Cardiac muscle cell (in vitro differentiated cells and primary cell): ENCODE measurements around the gene ANO10. TPM values are rescaled to one million over a fixed set of nuclear protein-coding genes. Genes with fewer than 3 reads are reported as not detected.

Experiments
- DNase-seq, 2 donors: peaks; one replicate each; pipeline versions ENCODE4 v3.0.0 to v3.0.0-alpha.2; 2010 to 2017; ENCODE audit warnings: low read depth in 1 of 2, low spot score in 1 of 2
- H3K27ac ChIP-seq: fragments of 200-600 bp; sonication (generic); 2 replicates; pipeline ENCODE4 v1.5.1; 2016
- H3K27me3 ChIP-seq: fragments of 200-600 bp; sonication (generic); 2 replicates; pipeline ENCODE4 v1.6.0; 2016; ENCODE audit warnings: control low read depth
- H3K36me3 ChIP-seq: fragments of 200-600 bp; sonication (generic); 2 replicates; pipeline ENCODE4 v1.5.1; 2016; ENCODE audit warnings: control low read depth
- H3K4me1 ChIP-seq: fragments of 200-600 bp; sonication (generic); 2 replicates; pipeline ENCODE4 v1.8.1; 2017; ENCODE audit warnings: low read depth, mild to moderate bottlenecking, mixed run types
- H3K4me3 ChIP-seq: fragments of 200-600 bp; sonication (generic); 2 replicates; pipeline ENCODE4 v1.5.1; 2016; ENCODE audit warnings: mild to moderate bottlenecking
- H3K9me3 ChIP-seq: fragments of 200-600 bp; sonication (generic); 2 replicates; pipeline ENCODE4 v1.5.1; 2017; ENCODE audit warnings: low read depth, mild to moderate bottlenecking, control low read depth
- polyA plus RNA-seq: library from polyadenylated mRNA; unstranded; fragments of >200 nt; fragmentation: Nextera tagmentation; extraction: Ambion mirVana; gene quantifications from 2 replicates; pipeline ENCODE4 v1.2.1, GENCODE V29; 2016
- total RNA-seq: library from RNA; depleted of rRNA; stranded (reverse); fragments of >200 nt; gene quantifications from 2 replicates; pipeline ENCODE4 v1.2.3, GENCODE V29; 2016
- TF ChIP-seq, protein P1 (sequence below): IDR thresholded peaks from 2 replicates; pipeline ENCODE4 v1.5.1; 2012; ENCODE audit warnings: low read depth, mild to moderate bottlenecking, low read length

The ANO10 gene
- total and polyA plus RNA-seq, 2 experiments from 2014 or later: 15.0 to 36.6 TPM

DNA sequence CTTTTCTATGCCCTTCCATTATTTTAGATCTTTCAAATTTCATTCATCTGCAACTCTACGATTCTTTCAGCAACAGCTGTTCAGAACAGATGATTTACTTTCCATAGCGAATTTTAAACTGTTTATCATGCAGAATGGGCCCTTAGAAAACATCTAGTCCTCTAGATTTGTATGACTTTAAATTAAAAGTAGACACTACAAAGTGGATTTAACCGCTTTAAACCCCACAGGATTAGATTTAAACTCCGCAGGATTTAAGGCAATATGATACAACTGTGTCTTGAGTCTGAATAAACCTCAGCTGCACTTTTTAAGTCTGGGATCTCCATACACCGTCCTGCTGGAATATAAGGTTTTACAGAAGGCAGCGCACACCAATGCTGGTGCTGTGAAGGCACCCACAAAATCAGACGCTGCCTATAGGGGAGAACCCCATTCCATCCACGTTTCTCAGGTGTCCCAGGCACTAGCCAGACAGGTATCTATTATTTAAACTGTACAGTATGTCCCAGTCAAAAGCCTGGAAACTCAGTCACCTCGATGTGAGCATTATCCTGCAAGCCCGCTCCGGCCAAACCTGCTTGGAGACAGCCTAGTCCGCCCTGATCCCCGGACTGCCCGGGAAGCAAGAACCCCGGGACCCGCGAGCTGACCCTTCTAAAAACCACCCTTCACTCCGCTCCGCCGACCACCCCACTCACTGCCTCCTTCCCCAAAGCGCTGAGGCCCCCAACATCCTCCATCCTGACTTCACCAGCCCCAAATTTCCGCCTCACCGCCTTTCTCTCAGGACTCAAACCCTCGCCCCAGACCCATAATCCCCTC lies 768 bp downstream of the ANO10 start:
- H3K27ac ChIP-seq: peak overlapping the region; percentile 49
- peak overlapping the region; percentile 89 for H3K4me3 ChIP-seq
- peaks cover 3% of the 10 kb centered on the region for H3K4me1 ChIP-seq
- no peaks in the 10 kb centered on the region for H3K9me3 ChIP-seq
- TF ChIP-seq, protein P1, sequence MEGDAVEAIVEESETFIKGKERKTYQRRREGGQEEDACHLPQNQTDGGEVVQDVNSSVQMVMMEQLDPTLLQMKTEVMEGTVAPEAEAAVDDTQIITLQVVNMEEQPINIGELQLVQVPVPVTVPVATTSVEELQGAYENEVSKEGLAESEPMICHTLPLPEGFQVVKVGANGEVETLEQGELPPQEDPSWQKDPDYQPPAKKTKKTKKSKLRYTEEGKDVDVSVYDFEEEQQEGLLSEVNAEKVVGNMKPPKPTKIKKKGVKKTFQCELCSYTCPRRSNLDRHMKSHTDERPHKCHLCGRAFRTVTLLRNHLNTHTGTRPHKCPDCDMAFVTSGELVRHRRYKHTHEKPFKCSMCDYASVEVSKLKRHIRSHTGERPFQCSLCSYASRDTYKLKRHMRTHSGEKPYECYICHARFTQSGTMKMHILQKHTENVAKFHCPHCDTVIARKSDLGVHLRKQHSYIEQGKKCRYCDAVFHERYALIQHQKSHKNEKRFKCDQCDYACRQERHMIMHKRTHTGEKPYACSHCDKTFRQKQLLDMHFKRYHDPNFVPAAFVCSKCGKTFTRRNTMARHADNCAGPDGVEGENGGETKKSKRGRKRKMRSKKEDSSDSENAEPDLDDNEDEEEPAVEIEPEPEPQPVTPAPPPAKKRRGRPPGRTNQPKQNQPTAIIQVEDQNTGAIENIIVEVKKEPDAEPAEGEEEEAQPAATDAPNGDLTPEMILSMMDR: no peak
- DNase-seq: peak; percentile 20 to 48
- H3K27me3 ChIP-seq: no peaks in the 10 kb centered on the region
- no peaks in the 10 kb centered on the region for H3K36me3 ChIP-seq

DNA sequence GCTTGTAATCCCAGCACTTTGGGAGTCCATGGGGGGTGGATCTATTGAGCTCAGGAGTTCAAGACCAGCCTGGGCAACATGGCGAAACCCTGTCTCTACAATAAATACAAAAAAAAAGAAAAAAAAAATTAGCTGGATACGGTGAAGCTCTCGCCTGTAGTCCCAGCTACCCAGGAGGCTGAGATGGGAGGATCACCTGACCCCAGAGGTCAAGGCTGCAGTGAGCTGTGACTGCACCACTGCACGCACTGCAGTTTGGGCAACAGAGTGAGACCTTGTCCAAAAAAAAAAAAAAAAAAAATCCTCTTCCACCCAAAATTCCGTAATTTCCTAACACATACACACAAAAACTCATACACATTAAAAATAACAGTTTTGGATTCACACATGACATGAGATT lies 2.2 kb downstream of the ANO10 start:
- H3K4me1 ChIP-seq: peaks cover 3% of the 10 kb centered on the region
- no peak overlapping the region for H3K4me3 ChIP-seq
- no peaks in the 10 kb centered on the region for H3K9me3 ChIP-seq
- TF ChIP-seq, protein P1: no peak
- H3K36me3 ChIP-seq: no peaks in the 10 kb centered on the region
- H3K27me3 ChIP-seq: no peaks in the 10 kb centered on the region
- DNase-seq: no peak
- no peak overlapping the region for H3K27ac ChIP-seq

DNA sequence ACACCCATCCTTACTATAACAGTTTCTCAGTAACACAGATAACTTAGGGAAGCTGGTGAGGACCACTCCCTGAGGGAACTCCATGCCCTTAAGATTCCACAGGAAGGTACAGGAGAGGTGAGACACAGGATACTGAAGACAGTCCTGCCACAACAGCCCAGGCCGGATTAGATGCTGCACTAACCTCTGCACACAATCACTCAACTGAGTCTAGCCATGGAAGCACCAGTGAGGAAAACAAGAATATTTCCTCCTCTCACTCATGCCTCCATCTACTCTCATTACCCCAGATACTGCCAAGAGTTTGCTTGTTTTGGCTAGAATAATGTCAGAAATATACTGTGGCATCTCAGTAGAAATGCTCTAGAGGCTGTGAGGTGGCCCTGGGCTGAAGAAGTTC lies 3.7 kb downstream of the ANO10 start:
- Histone ChIP-seq H3K27me3 (no peaks in the 10 kb centered on the region), H3K27ac (no peak overlapping the region), H3K4me1 (peaks cover 3% of the 10 kb centered on the region), H3K4me3 (no peak overlapping the region), H3K36me3 (no peaks in the 10 kb centered on the region), H3K9me3 (no peaks in the 10 kb centered on the region)
- TF ChIP-seq, protein P1: no peak
- DNase-seq: no peak

DNA sequence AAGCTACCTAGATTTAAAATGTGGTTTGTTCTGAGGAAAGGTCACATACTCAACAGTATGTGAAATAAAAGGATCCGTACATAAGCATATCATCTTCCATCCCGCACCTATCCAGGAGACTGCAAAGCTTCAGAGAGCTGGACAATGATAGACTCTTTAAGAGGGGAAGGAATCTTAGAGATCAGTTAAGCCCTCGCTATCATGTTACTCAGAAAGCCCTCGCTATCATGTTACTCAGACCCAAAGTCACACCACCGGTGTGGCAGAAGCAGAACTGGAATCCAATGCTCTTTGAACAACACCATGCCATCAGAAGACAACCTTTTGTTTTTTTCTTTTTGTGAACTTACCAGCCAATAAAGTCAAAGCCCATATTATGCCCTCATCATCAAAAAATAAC lies 5.8 kb downstream of the ANO10 start:
- H3K4me3 ChIP-seq: no peak overlapping the region
- TF ChIP-seq, protein P1: no peak
- DNase-seq: no peak

DNA sequence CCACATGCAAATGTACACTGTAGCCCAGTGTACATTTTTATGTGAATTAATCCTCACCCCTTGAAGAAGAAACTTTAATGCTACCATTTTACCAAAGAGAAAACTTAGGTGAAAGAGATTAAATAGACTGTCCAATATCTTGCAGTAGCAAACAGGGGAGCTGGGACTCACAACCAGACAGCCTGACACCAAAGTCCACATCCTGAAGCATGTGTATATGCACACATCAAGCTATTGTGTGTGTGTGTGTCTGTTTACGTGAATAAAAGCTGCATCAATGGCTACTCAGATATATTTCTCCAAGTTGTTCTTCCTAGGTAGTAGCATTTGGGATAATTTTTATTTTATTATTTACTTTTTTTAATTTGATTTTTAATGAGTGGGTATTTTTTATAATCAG lies 6.7 kb downstream of the ANO10 start:
- H3K27ac ChIP-seq: no peak overlapping the region
- no peak for DNase-seq
- TF ChIP-seq, protein P1: no peak
- no peak overlapping the region for H3K4me3 ChIP-seq
- H3K4me1 ChIP-seq: no peaks in the 10 kb centered on the region
- H3K9me3 ChIP-seq: no peaks in the 10 kb centered on the region
- H3K36me3 ChIP-seq: no peaks in the 10 kb centered on the region
- H3K27me3 ChIP-seq: no peaks in the 10 kb centered on the region

More for the DNA sequence above, 5.8 kb downstream of the ANO10 start:
- H3K27me3 ChIP-seq: no peaks in the 10 kb centered on the region
- H3K36me3 ChIP-seq: no peaks in the 10 kb centered on the region
- H3K9me3 ChIP-seq: no peaks in the 10 kb centered on the region
- peaks cover 3% of the 10 kb centered on the region for H3K4me1 ChIP-seq
- H3K27ac ChIP-seq: no peak overlapping the region
